NCI-H774 (cell line): Measurements from ENCODE around the gene KCNK18.

ENCODE experiments used
- DNase-seq: peaks from one replicate; lab custom pipeline; 2025; lab: John Stamatoyannopoulos, UW

The KCNK18 gene

GRCh38 chr10:117254338-117254737 lies 57.0 kb downstream of the KCNK18 start:
- no peak for DNase-seq

GRCh38 chr10:117254774-117255735 lies 57.8 kb downstream of the KCNK18 start:
- DNase-seq = no peak

- DNase-seq = no peak
Measured at GRCh38 chr10:117255835-117256460, 58.7 kb downstream of the KCNK18 start.

DNA sequence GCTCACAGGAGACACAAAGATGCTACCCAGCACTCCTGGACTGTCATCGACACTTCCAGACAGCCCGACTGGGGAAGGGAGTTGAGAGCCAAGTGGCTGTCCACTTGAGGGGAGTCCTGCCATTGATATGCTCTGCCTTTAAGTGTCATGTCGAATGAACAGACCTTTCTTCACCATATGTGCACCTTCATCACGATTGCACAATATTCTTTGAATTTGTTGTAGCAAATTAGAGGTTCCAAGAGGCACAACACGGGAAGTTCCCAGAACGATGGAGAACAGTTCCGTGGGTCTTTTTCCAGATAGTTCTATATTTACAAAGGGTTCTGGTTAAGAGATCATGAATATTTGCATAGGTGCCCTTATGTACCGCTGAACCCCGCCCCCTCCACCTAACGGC lies 59.6 kb downstream of the KCNK18 start:
- DNase-seq = no peak

DNA sequence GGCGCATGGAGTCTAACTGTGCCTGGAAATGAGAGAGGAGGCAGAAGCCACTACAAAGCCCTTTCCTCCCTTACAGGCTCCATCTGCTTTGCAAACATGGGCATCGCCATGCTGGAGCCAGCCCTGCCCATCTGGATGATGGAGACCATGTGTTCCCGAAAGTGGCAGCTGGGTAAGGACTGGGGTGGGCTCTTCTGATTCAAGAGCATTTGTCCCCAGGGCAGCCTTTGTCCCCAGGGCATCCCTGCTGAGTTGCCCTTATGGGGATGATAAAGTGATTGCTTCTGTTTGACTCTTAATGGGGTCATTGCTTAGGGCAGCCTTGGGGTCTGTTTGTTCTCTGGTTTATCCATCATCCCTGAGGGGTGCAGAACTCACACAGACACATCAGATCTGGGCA lies 60.4 kb downstream of the KCNK18 start:
- DNase-seq = no peak

- DNase-seq = no peak
Measured at GRCh38 chr10:117259279-117259678, 62.0 kb downstream of the KCNK18 start.
